Glomerular visceral epithelial cell (primary cell): ENCODE results near the gene TOLLIP.
"Not testable (repeated sequence)": the region's sequence is repeated elsewhere in the genome, so short reads cannot be mapped to it uniquely, and the experiment has no call there.

ENCODE experiments used
- DNase-seq: peaks from one replicate; pipeline ENCODE4 v3.0.0-alpha.2; 2016; ENCODE audit errors: extremely low spot score

TOLLIP gene

GRCh38 chr11:1264444-1264843 lies 45.0 kb downstream of the TOLLIP start:
- DNase-seq: peak; percentile 46

- no peak for DNase-seq
These were observed 46.4 kb downstream of the TOLLIP start for GRCh38 chr11:1263010-1263409.

- peak; percentile 89 for DNase-seq
These were observed 47.0 kb downstream of the TOLLIP start for GRCh38 chr11:1262172-1263006.

- no peak for DNase-seq
These were observed 48.0 kb downstream of the TOLLIP start for GRCh38 chr11:1261241-1262071.

- no peak for DNase-seq
These were observed 48.8 kb downstream of the TOLLIP start for GRCh38 chr11:1260620-1261019.

GRCh38 chr11:1260023-1260501 lies 49.4 kb downstream of the TOLLIP start:
- peak; percentile 27 for DNase-seq

GRCh38 chr11:1259561-1259960 lies 49.9 kb downstream of the TOLLIP start:
- DNase-seq: no peak

- no peak for DNase-seq
These were observed 50.4 kb downstream of the TOLLIP start for GRCh38 chr11:1259076-1259461.

- DNase-seq: no peak
These were observed 50.9 kb downstream of the TOLLIP start for GRCh38 chr11:1258401-1259075.

- no peak for DNase-seq
These were observed 51.5 kb downstream of the TOLLIP start for GRCh38 chr11:1257916-1258315.

GRCh38 chr11:1257366-1257765 lies 52.1 kb downstream of the TOLLIP start:
- DNase-seq: no peak

- DNase-seq: no peak
These were observed 53.0 kb downstream of the TOLLIP start for GRCh38 chr11:1256257-1257045.

GRCh38 chr11:1255151-1255550 lies 54.3 kb downstream of the TOLLIP start:
- DNase-seq: no peak

- no peak for DNase-seq
These were observed 54.7 kb downstream of the TOLLIP start for GRCh38 chr11:1254733-1255132.

GRCh38 chr11:1254086-1254648 lies 55.3 kb downstream of the TOLLIP start:
- no peak for DNase-seq

- no peak for DNase-seq
These were observed 56.3 kb downstream of the TOLLIP start for GRCh38 chr11:1253103-1253485.

- no peak for DNase-seq
These were observed 56.9 kb downstream of the TOLLIP start for GRCh38 chr11:1252371-1253102.

GRCh38 chr11:1251236-1251770 lies 58.1 kb downstream of the TOLLIP start:
- DNase-seq: no peak

- DNase-seq: not testable (repeated sequence)
These were observed 59.0 kb downstream of the TOLLIP start for GRCh38 chr11:1250411-1250810.

GRCh38 chr11:1248951-1249350 lies 60.5 kb downstream of the TOLLIP start:
- not testable (repeated sequence) for DNase-seq
